SKM-1 (cell line): ENCODE measurements around the gene RRM1.
A peak's percentile ranks its signal among the peaks of the same experiment; 100 is the strongest.
"Not testable (repeated sequence)": the region's sequence is repeated elsewhere in the genome, so short reads cannot be mapped to it uniquely, and the experiment has no call there.

ENCODE experiments used
- DNase-seq: peaks from one replicate; lab custom pipeline; 2025; ENCODE audit not compliant: unreplicated experiment; lab: John Stamatoyannopoulos, UW

The RRM1 gene

GRCh38 chr11:4094348-4095291 lies at the start of gene RRM1:
RRM1 (plus strand) TSS chr11:4094799; CDS start chr11:4095013, 214 bp downstream.
- peak; percentile 83 for DNase-seq

- no peak for DNase-seq
These were observed 49.5 kb upstream of the RRM1 start for GRCh38 chr11:4044976-4045646.

- DNase-seq: no peak
These were observed 46.3 kb upstream of the RRM1 start for GRCh38 chr11:4048340-4048739.

GRCh38 chr11:4049006-4049405 lies 45.6 kb upstream of the RRM1 start:
- DNase-seq: peak; percentile 39

GRCh38 chr11:4050138-4050537 lies 44.5 kb upstream of the RRM1 start:
- DNase-seq: peak; percentile 10

GRCh38 chr11:4053200-4053599 lies 41.4 kb upstream of the RRM1 start:
- not testable (repeated sequence) for DNase-seq

- no peak for DNase-seq
These were observed 40.0 kb upstream of the RRM1 start for GRCh38 chr11:4054643-4055042.

- no peak for DNase-seq
These were observed 35.2 kb upstream of the RRM1 start for GRCh38 chr11:4059424-4059823.

- DNase-seq: no peak
These were observed 34.2 kb upstream of the RRM1 start for GRCh38 chr11:4060182-4060923.

- no peak for DNase-seq
These were observed 32.9 kb upstream of the RRM1 start for GRCh38 chr11:4061700-4062099.

GRCh38 chr11:4063348-4063747 lies 31.3 kb upstream of the RRM1 start:
- no peak for DNase-seq

- DNase-seq: no peak
These were observed 30.2 kb upstream of the RRM1 start for GRCh38 chr11:4064278-4064955.

GRCh38 chr11:4065086-4065485 lies 29.5 kb upstream of the RRM1 start:
- DNase-seq: no peak

- no peak for DNase-seq
These were observed 28.8 kb upstream of the RRM1 start for GRCh38 chr11:4065601-4066377.

- peak; percentile 21 for DNase-seq
These were observed 27.7 kb upstream of the RRM1 start for GRCh38 chr11:4066910-4067309.

GRCh38 chr11:4068962-4069361 lies 25.6 kb upstream of the RRM1 start:
- DNase-seq: no peak

- DNase-seq: no peak
These were observed 23.3 kb upstream of the RRM1 start for GRCh38 chr11:4071325-4071724.

GRCh38 chr11:4071914-4072313 lies 22.7 kb upstream of the RRM1 start:
- DNase-seq: no peak

- DNase-seq: peak; percentile 64
These were observed 21.8 kb upstream of the RRM1 start for GRCh38 chr11:4072668-4073285.

GRCh38 chr11:4074266-4074665 lies 20.3 kb upstream of the RRM1 start:
- DNase-seq: no peak
